GM19463 (cell line): Measurements from ENCODE around the gene ZNF564.
"Not testable (repeated sequence)": the region's sequence is repeated elsewhere in the genome, so short reads cannot be mapped to it uniquely, and the experiment has no call there.

Experiments used
- ATAC-seq: cut with Tn5 transposase; IDR thresholded peaks from one replicate; pipeline ENCODE4 v1.9.1; 2021; ENCODE audit warnings: mild to moderate bottlenecking, moderate library complexity; ENCODE audit not compliant: unreplicated experiment

The ZNF564 gene

DNA sequence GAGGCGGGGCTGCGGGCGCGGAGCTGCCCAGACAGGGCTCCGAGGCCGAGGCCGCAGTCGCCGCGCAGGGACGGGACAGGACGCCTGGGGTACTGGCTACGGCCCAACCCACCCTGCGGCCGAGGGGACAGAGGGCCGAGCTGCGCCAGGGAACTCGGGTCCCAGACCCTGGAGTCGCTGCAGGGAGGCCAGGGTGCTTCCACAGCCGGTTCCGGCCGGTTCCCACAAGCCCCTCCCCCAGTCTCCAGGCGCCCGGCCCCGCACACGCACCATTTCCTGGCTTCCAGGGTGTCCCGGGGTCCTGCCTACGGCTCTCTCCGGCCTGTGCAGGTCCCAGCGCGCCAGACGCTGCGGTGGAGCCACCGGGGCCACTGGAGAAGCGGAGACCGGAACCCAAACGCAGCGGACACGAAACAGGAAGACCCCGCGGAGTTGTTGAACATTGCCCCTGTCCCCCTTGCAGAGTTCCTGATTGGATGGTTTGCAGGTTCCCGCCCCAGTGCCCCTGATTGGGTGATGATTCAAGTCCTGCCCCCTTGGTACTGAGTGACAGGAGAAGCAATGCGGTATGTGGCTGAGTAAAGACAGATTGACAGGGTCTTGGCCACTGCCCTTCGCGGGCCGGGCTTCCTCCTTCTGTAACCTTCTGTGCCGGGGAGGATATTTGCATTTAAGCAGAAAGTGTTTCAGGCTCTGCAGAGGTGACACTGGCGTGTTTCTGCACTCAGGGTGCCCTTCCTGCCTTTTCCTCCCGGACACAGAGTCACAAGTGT is at the start of gene ZNF564:
TSS of gene ZNF564 (minus strand) at position 423 of the 773 bp plus-strand sequence. CDS start at position 273, 150 bp downstream.
- ATAC-seq = peak; percentile 96

DNA sequence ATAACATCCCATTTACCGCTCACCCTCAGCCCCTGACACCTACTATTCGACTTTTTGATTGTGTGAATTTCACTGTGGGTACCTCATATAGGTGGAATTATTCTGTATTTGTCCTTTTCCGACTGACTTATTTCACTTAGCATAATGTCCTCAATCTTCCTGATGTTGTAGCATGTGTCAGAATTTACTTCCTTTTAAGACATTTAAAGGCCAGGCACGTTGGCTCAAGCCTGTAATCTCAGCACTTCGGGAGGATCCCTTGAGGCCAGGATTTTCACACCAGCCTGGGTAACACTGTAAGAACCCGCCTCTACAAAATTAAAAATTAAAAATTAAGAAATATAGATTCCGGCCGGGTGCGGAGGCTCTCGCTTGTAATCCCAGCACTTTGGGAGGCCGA is 46.3 kb upstream of the ZNF564 start:
- no peak for ATAC-seq

DNA sequence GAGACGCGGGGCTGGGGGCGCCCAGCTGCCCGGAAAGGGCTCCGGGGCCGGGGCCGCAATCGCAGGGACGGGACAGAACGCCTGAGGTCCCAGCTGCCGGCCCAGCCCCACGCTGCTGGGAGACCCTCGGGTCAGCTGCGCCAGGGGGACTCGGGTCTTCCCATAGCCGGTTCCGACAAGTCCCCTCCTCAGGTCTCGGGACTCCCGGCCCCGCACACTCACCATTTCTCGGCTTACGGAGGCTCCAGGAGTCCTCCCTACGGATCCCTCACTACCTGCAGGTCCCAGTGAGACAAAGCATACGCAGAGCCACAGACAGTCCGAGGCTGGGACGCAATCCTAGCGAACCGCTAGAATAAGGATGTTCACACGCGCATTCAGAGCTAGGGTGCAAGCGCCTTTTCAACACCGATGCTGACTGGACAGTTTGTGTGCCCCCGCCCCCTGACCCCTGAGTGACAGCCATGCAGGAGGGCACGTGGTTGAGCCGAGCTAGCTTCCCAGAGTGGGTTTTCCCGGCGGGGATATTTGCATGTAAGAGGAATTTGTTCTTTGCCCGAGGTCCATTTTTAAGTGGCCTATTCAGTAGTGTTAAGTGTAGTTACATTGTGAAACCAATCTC is 45.8 kb upstream of the ZNF564 start:
- no peak for ATAC-seq

DNA sequence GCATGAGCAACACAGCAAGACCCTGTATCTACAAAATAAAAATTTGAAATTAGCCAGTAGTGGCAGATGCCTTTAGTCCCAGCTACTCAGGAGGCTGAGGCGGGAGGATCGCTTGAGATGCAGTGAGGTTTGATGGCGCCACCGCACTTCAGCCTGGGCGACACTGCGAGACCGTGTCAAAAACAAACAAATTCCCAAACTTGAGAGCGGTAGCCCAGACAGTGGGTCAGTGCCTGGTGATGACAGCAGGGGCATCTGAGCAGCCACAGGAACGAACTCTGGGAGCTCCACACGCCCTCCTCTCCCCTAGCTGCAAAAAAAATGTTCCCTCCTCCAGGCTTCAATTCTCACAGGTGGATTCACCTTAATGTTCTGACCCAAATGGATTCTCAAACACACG is 45.2 kb upstream of the ZNF564 start:
- ATAC-seq = no peak

DNA sequence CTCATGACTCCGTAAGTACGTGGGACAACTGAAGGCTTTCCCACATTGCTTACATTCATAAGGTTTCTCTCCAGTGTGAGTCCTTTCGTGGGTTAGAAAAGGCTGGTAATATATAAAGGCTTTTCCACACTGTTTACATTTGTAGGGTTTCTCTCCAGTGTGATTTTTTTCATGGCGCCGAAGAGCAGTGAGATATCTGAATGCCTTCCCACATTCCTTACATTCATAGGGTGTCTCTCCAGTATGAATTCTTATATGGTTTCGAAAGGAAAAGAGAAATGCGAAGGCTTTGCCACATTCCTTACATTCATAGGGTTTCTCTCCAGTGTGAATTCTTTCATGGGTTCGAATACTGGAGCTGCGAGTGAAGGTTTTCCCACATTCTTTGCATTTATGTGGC is 29.8 kb upstream of the ZNF564 start:
- ATAC-seq = no peak

DNA sequence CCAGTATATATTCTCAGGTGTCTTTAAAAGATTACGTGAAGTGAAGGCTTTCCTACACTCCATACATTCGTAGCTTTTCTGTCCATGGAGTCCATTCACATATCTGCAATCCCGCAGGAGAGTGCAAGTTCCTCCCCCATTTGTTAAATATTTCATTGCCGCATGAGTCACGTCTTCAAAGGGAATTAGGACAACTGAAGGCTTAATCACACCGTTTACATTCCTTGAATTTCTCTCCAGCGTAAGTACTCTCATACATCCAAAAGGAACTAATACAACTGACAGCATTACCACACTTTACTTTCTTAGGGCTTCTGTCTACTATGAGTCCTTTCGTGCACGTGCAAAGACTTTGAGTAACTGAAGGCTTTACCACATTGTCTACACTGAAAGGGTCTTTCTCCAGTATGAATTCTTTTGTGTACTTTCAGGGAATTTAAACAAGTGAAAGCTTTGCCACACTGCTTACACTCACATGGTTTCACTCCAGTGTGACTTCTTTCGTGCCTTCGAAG is 29.0 kb upstream of the ZNF564 start:
- ATAC-seq = no peak

DNA sequence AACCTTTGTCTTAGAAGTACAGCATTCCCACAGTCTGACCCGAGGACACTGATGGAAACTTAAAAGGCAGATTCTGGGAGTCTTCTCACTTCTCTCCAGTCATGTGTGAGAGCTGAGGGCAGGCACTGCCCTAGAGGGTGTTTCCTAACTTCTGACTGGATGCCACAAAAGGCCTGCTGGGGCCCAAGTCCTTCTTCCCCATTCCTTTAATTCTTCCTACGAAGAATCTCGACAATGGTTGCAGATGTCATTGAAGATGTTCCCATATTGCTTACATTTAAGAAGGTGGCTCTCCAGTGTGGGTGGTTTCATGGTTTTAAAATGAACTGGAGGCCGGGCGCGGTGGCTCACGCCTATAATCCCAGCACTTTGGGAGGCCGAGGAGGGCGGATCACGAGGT is 27.4 kb upstream of the ZNF564 start:
- ATAC-seq = no peak

DNA sequence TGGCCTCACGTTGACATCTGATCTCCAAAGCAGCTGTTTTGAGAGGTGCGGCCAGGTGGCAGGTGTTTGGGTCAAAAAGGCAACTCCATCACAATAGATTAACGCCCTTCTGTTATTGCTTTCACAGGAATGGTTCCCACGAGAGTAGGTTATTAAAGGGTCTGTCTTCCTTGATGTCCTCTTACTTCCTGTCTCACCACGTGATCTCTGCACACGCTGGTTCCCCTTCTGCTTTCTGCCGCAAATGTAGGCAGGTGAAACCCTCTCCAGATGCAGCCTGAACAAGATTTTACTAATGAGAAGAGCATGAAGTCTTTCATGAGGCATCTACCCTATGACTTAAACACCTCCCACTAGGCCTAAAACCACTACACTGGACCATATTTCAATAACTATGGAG is 22.8 kb upstream of the ZNF564 start:
- ATAC-seq = no peak

DNA sequence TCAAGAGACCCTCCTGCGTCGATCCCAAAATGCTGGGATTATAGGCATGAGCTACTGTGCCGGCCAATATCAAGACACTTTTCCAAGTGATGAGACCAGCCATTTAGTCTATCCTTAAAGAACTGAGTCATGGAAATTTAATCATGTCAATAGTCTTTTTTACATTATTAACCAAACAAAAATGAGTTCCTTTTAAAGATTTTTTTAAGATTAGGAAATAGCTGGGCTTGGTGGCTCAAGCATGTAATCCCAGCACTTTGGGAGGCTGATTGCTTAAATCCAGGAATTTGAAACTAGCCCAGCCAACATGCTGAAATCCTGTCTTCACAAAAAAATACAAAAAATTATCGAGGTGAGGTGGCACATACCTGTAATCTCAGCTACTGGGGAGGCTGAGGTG is 16.7 kb upstream of the ZNF564 start:
- ATAC-seq = no peak

DNA sequence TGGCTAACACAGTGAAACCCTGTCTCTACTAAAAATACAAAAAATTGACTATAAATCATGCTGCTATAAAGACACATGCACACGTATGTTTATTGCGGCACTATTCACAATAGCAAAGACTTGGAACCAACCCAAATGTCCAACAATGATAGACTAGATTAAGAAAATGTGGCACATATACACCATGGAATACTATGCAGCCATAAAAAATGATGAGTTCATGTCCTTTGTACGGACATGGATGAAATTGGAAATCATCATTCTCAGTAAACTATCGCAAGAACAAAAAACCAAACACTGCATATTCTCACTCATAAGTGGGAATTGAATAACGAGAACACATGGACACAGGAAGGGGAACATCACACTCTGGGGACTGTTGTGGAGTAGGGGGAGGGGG is 15.1 kb upstream of the ZNF564 start:
- not testable (repeated sequence) for ATAC-seq

DNA sequence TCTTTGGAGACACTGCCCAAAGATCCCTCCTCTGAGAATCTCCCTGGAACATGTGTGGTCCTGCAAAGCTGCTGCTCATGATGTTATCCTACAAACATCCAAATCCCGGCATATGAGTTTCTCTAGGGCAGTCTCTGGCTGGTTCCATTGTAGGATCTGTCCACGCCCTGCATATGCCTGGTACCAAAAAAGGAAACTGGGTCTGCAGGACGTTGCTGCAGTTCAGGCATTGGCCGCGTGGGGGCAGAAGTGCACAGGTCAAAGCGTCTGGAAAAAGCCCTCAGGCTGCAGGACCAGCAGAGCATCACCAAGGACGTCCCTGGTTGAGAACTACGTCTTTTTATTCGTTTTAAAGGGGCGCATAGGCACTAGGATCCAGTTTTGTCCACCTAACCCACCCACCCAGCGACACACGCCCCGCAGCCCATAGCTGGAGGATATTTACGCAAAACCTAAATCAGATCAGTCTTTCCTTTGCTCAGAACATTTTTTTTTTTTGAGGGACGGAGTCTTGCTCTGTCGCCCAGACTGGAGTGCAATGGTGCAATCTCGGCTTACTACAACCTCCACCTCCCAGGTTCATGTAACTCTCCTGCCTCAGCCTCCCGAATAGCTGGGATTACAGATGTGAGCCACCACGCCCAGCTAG is 12.9 kb upstream of the ZNF564 start:
- no peak for ATAC-seq

DNA sequence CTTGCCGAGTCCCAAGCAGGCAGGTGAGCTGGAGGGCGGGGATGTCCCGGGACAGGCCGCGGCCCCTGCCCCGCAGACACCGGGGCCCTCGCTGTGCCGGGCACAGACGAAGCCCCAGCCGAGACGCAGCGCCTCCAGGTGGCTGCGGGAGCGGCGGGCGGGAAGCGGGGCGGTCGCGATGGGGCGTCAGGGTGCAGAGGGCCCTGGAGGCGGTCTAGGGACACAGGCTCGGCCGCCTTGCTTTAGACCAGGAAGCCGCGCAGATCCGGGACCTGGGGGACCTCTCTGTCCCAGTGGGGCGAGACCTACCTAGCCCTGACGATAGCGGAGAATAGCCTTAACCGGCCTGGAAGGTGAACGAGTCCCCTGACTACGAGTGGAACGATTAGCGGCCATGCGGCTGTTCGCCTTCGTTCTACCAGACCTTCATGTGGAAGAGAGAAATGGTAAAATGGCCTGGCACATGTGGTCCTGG is 4.2 kb upstream of the ZNF564 start:
- no peak for ATAC-seq

DNA sequence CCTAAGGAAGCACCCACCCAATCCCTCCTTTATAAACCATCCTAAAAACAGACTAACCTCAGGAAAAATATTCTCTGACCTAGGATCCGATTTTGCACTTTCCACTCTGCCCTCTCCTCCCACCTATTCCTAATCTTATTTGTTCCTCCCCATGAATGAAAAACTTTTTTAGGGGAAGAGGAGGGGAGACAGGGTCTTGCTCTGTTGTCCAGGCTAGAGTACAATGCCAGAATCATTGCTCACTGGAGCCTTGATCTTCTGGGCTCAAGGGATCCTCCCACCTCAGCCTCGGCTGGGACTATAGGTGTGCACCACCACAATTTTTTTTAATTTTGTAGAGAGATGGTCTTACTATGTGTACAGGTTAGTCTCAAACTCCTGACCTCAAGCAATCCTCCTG is 4.4 kb downstream of the ZNF564 start:
- ATAC-seq = no peak

DNA sequence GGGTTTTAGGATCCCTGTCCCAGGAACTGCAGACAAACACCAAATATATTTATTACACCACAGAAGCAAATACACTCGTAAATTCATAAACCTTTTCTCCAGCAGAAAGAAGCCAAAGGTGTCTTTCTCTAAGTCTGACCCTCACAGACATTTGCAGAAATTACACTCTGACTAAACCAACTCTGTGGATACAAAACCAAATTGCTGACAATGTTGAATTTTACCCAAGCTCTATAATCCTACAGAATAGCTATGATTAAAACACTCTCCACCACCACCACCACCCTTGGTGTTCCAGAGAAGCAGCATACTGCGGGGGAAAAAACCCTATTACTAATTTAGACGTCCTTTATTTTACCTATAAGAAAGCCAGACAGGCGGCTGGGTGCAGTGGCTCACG is 5.2 kb downstream of the ZNF564 start:
- no peak for ATAC-seq

DNA sequence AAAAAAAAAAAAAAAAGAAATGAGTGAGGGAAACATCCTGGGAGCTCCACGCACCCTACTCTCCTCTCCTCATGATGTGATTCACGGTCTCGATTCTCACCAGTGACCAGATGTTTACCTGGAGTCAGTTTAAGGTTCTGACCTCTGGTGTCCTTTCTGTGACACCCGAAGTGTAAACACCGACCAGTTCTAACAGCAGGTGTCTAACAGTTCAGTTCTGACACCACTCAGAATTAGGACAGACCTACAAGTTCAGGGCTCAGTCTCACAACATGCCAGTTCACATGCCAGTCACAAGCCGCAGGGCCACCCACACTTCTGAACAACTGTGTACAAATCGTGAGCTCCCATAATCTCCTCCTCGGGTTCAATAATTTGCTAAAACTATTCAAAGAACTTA is 6.0 kb downstream of the ZNF564 start:
- no peak for ATAC-seq

DNA sequence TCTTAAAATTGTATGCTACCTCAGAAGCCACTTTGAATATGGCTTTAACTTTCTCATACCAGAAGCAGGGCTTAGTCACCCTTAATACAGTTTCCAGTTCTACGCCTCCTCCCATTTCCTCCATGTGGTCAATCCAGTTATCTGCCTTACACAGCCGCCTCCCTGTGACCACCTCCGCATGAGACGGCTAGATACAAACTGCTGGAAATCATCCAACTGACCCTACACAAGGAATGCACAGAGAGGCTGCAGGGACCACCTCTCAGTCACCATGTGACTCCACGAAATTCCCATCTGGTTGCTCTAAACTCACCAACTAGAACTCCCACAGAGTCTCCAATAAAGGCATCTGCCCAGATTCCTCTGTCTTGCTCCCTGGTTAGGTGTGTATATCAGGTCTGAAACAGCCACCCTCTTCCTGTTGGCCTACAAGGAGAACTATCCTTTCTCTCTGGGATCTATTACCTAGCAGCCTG is 6.8 kb downstream of the ZNF564 start:
- ATAC-seq = no peak

DNA sequence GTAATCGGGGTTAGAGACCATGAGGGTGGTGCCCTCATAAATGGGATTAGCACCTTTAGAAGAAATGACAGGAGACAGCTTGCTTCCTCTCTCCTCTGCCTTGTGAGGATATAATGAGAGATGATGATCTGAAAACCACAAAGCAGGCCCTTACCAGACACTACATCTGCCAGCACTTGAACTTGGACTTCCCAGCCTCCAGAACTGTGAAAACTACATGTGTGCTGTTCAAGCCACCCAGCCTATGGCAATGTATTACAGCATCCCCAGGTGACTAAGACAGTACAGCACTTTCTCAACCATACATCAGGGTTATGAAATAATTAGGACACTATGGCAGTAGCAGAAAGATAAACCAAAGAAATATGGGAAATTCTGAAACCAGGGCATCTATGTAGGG is 7.4 kb downstream of the ZNF564 start:
- no peak for ATAC-seq

DNA sequence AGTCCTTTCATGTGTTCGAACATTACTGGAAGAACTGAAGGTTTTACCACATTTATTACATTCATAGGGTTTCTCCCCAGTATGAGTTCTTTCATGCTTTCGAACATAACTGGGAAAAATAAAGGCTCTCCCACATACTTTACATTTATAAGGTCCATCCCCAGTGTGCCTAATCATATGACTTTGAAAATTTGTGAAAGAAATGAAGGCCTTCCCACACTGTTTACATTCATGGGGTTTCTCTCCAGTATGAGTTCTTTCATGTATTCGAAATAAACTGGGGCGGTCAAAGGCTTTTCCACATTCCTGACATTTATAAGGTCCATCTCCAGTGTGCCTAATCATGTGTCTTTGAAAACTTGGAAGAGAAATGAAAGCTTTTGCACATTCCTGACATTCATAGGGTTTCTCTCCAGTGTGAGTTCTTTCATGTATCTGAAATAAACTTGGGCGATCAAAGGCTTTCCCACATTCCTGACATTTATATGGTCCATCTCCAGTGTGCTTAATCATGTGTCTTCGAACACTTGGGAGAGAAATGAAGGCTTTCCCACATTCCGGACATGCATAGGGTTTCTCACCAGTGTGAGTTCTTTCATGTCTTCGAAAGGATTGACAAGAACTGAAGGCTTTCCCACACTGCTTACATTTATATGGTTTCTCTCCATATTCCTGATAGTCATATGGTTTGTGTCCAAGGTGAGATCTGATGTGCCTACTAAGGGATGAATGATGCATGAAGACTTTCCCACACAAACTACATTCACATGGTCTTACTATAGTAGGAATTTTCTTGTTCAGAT is 24.0 kb downstream of the ZNF564 start:
- no peak for ATAC-seq

DNA sequence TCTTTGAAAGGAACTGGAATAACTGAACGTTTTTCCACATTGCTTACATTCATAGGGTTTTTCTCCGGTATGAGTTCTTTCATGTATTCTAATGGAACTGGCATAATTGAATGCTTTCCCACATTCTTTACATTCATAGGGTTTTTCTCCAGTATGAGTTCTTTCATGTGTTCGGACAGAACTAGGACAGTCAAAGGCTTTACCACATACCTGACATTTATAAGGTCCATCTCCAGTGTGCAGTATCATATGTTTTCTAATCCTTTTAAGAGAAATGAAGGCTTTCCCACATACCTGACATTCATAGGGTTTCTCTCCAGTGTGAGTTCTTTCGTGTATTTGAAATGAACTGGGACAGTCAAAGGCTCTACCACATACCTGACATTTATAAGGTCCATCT is 24.7 kb downstream of the ZNF564 start:
- ATAC-seq = no peak

DNA sequence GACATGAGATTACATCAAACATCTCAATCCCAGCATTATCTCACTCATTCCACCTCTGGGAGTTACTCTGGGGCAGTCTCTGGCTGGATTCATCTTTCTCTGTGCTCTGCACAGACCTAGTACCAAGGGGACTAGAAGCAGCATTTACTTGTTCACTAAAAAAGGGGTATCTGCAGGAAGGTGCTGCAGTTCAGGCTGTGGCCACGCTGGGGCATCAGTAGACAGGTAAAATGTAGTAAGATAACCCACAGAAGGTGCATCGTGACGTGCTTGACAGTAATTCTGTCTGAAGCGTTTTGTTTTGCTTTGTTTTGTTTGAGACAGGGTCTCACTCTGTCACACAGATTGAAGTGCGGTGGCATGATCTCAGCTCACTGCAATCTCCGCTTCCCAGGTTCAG is 29.3 kb downstream of the ZNF564 start:
- no peak for ATAC-seq

DNA sequence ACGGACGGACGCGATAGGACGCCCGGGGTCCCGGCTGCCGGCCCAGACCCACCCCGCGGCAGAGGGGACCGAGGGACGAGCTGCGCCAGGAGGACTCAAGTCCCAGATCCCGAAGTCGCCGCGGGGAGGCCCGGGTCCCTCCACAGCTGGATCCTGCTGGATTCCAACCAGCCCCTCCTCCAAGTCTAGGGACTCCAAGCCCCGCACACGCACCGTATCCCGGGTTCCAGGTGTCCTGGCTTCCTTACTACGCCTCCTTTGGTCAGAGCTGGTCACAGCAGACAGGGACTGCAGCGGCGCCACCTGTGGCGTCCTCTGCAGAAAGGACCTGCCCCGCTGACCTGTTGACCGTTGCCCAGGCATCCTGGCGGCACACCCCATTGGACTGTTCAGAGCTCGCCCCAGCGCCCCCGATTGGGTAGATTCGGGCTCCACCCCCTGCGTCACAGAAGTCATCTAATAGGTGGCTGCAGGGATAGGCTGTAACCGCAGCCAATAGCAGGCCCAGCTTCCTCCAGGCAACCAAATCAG is 37.7 kb downstream of the ZNF564 start:
- ATAC-seq = no peak
